HG03439 (cell line): ENCODE measurements around the gene GPATCH2L.

Experiments used
- ATAC-seq: cut with Tn5 transposase; IDR thresholded peaks from one replicate; pipeline ENCODE4 v1.9.1; 2021; ENCODE audit warnings: mild to moderate bottlenecking, moderate library complexity; ENCODE audit not compliant: unreplicated experiment

Gene GPATCH2L

GRCh38 chr14:76135722-76136121 is 16.0 kb upstream of the GPATCH2L start:
- ATAC-seq, result no peak

GRCh38 chr14:76136476-76137110 is 15.1 kb upstream of the GPATCH2L start:
- no peak for ATAC-seq

GRCh38 chr14:76138119-76138757 is 13.5 kb upstream of the GPATCH2L start:
- ATAC-seq, result no peak

GRCh38 chr14:76138758-76139723 is 12.7 kb upstream of the GPATCH2L start:
- no peak for ATAC-seq

- no peak for ATAC-seq
These were observed 8.1 kb upstream of the GPATCH2L start for GRCh38 chr14:76143642-76144041.

- no peak for ATAC-seq
These were observed 4.7 kb upstream of the GPATCH2L start for GRCh38 chr14:76146976-76147375.

GRCh38 chr14:76149196-76149595 is 2.5 kb upstream of the GPATCH2L start:
- ATAC-seq, result no peak

GRCh38 chr14:76152333-76152681 is 585 bp downstream of the GPATCH2L start:
- ATAC-seq, result peak; percentile 69

GRCh38 chr14:76153919-76154318 is 2.2 kb downstream of the GPATCH2L start:
- ATAC-seq, result no peak

- no peak for ATAC-seq
These were observed 2.9 kb downstream of the GPATCH2L start for GRCh38 chr14:76154539-76155126.

GRCh38 chr14:76163668-76164363 is 12.1 kb downstream of the GPATCH2L start:
- no peak for ATAC-seq

- ATAC-seq, result no peak
These were observed 16.8 kb downstream of the GPATCH2L start for GRCh38 chr14:76168531-76168930.

GRCh38 chr14:76169776-76170175 is 18.1 kb downstream of the GPATCH2L start:
- no peak for ATAC-seq

- ATAC-seq, result no peak
These were observed 23.3 kb downstream of the GPATCH2L start for GRCh38 chr14:76174982-76175381.

GRCh38 chr14:76175942-76176341 is 24.2 kb downstream of the GPATCH2L start:
- no peak for ATAC-seq

GRCh38 chr14:76181546-76181945 is 29.8 kb downstream of the GPATCH2L start:
- ATAC-seq, result no peak

GRCh38 chr14:76186308-76187027 is 34.7 kb downstream of the GPATCH2L start:
- ATAC-seq, result no peak

- ATAC-seq, result no peak
These were observed 39.6 kb downstream of the GPATCH2L start for GRCh38 chr14:76191297-76191696.

- ATAC-seq, result no peak
These were observed 42.0 kb downstream of the GPATCH2L start for GRCh38 chr14:76193696-76194095.

GRCh38 chr14:76194327-76194726 is 42.6 kb downstream of the GPATCH2L start:
- ATAC-seq, result no peak
